Measurements from ENCODE around the gene RBM6.
A peak's percentile ranks its signal among the peaks of the same experiment; 100 is the strongest.

Gene RBM6

DNA sequence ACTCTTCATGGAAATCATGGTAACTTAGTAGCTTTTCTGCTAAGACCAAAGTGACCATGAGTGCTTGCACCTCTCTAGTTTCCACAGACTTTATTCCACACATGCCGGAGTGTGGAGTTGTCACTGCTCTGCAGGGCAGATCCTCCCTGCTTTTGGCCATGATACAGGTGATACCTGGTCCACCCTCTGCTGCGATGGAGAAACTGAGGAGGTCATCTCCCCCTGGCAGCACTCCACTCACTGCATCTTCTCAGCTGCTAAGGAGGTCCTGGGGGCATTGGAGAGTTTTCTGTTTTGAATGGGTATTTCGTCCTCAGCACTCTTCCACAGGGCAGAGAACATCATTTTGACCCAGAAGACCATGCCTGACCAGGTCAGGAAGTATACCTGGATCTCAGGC lies 179.8 kb downstream of the RBM6 start:
- Histone ChIP-seq H3K27me3 (no peaks in the 10 kb centered on the region), H3K4me3 (ENCODE audit: low read depth in 1 of 2, low read length in 1 of 2) (no peak overlapping the region), H3K9me3 (peaks cover 3% of the 10 kb centered on the region), H3K4me1 (ENCODE audit: control insufficient read depth in 1 of 2, insufficient read depth in 1 of 2, low read depth in 1 of 2, low read length in 1 of 2) (no peaks in the 10 kb centered on the region), H3K36me3 (peaks cover 92% of the 10 kb centered on the region), H3K27ac (no peak overlapping the region)
- TF ChIP-seq, protein P1, sequence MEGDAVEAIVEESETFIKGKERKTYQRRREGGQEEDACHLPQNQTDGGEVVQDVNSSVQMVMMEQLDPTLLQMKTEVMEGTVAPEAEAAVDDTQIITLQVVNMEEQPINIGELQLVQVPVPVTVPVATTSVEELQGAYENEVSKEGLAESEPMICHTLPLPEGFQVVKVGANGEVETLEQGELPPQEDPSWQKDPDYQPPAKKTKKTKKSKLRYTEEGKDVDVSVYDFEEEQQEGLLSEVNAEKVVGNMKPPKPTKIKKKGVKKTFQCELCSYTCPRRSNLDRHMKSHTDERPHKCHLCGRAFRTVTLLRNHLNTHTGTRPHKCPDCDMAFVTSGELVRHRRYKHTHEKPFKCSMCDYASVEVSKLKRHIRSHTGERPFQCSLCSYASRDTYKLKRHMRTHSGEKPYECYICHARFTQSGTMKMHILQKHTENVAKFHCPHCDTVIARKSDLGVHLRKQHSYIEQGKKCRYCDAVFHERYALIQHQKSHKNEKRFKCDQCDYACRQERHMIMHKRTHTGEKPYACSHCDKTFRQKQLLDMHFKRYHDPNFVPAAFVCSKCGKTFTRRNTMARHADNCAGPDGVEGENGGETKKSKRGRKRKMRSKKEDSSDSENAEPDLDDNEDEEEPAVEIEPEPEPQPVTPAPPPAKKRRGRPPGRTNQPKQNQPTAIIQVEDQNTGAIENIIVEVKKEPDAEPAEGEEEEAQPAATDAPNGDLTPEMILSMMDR (IDR thresholded peaks at IDR 0.05): no peak

DNA sequence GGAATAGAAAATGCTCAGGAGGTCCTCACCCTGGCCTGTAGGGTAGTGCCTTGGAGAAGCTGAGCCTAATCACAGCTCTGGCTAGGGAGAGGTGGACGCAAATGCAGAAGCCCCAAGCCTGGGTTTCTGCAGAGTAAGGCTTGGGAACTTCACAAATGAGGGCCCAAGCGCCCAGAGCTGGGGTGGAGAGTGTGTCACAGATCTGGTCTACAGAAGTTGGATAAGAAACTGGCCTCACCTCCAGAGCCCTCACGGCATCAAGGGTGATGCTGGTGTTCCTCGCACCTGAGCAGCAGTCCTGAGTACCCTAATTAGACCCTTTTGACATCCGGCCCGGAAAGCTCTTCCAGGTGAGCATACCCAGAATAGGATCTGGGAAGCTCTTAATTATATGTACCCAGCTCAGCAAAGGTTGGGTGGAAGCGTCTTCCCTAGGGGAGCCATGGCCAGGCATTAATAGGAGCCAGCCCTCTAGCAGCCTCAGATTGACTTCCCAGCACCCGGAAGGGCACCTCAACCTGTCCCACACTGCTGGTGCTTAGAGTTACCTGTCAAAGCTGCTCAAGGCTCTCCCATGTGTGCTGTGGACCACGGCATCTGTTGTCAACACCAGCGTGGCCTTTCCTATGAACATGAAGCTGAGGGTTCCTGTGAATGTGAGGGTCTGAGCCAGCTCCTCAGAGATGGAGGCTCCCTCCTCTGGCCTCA lies 180.6 kb downstream of the RBM6 start:
- no peaks in the 10 kb centered on the region for H3K4me1 ChIP-seq (ENCODE audit: control insufficient read depth in 1 of 2, insufficient read depth in 1 of 2, low read depth in 1 of 2, low read length in 1 of 2)
- no peak overlapping the region for H3K4me3 ChIP-seq (ENCODE audit: low read depth in 1 of 2, low read length in 1 of 2)
- H3K27me3 ChIP-seq: no peaks in the 10 kb centered on the region
- peaks cover 3% of the 10 kb centered on the region for H3K9me3 ChIP-seq
- no peak overlapping the region for H3K27ac ChIP-seq
- TF ChIP-seq, protein P1 (IDR thresholded peaks at IDR 0.05): no peak
- peaks cover 84% of the 10 kb centered on the region for H3K36me3 ChIP-seq

DNA sequence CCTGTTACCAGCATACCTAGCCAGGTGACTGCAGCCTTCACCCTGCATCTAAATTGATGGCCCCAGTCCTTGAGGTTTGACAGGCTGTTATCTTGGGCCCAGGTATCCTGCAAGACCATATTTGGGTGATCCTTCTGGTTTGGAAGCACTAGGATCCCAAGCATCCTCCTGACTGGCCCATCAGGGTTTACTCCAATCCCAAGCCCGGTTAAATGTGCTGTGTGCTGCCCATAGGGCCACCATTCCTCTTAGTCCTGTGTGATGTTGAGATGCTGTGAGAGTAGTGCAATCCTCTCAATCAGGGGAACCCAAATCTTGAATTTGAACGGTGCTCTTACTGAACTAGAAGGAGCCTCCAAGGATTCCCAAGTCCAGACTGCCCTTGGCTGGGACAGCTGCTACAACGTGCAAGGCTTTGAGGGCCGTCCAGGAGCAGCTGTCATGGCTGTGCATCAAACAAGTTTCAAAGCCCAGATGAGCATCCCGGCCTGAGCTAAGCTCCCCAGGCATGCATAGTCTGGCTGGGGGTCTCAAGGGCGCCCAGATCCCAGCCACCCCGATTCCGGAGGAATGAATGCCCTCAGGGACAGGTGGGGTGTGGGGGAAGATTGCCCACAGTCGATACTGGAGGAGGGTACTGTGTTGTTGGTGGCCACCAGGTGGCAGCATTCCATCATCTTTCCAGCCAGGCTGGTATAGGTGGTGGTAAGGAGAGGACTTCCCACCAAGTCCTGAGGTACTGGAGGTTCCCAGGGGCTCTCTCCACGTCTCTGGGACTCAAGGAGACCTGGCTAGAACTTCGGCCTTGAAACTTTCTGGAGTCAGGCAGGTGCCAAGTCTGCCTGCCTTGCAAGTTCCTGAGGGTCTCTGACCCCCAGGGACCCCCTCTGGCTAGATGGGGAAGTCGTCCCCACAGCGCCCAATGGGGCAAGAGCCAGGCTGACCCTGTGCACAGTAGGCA lies 181.4 kb downstream of the RBM6 start:
- Histone ChIP-seq H3K4me1 (ENCODE audit: control insufficient read depth in 1 of 2, insufficient read depth in 1 of 2, low read depth in 1 of 2, low read length in 1 of 2) (no peaks in the 10 kb centered on the region), H3K36me3 (peaks cover 76% of the 10 kb centered on the region), H3K27me3 (no peaks in the 10 kb centered on the region), H3K4me3 (ENCODE audit: low read depth in 1 of 2, low read length in 1 of 2) (no peak overlapping the region), H3K9me3 (peaks cover 3% of the 10 kb centered on the region), H3K27ac (no peak overlapping the region)
- TF ChIP-seq, protein P1 (IDR thresholded peaks at IDR 0.05): peak; percentile 45

DNA sequence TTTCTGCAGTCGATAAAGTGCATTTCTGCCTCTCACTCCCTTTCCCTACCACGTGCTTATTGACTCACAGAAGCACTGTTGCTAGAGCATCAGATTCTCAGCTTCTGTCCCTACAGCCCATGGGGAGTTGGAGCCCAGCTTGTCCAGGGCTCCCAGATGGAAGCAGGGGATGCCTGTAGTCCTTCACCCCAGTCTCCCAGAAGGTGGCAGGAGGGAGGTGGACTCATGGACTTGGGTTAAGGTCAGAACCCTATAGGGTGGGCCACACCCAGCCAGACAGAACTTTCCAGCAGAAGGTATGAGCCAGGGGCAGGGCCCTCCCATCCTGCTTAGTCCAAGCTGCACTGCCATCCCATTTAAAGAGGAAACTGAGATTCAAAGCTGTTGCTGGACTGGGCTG lies 182.1 kb downstream of the RBM6 start:
- Histone ChIP-seq H3K36me3 (peaks cover 69% of the 10 kb centered on the region), H3K4me1 (ENCODE audit: control insufficient read depth in 1 of 2, insufficient read depth in 1 of 2, low read depth in 1 of 2, low read length in 1 of 2) (no peaks in the 10 kb centered on the region), H3K9me3 (no peaks in the 10 kb centered on the region), H3K27ac (no peak overlapping the region), H3K27me3 (no peaks in the 10 kb centered on the region), H3K4me3 (ENCODE audit: low read depth in 1 of 2, low read length in 1 of 2) (no peak overlapping the region)
- TF ChIP-seq, protein P1 (IDR thresholded peaks at IDR 0.05): no peak

DNA sequence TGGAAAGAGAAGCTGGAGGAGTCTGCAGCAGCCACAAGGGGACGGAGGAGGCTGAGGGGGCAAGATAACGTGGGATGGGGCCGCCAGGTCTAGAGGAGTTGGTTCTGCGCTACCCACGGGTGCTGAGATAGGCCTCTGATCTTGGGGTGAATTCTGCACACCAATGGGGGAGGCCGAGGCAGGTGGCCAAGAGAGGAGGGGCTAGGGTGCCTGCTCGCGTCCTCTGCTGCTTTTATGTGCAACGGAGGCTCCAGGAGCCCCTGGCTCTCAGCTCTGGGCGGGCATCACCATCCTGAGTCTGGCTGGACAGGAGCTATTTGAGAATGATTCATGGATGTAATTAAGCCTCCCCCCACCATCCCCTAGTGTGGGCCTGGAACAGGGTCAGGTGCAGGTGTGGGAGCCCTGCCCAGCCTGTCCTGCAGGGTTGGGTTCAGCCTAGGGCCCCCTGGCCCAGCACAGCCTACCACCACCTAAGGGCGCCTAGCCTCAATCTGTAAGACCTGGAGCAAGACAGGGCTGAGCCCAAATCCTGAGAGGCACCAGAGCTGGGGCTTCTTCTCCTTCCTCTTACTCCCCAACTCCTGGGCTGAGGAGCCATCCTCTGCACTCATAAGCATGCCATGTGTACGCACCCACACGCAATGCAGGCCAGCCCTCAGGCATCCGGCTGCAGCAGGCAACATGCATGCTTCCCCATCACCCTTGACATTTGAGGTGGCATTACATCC lies 182.9 kb downstream of the RBM6 start:
- H3K4me3 ChIP-seq (ENCODE audit: low read depth in 1 of 2, low read length in 1 of 2): no peak overlapping the region

More for the DNA sequence above, 182.9 kb downstream of the RBM6 start:
- no peaks in the 10 kb centered on the region for H3K4me1 ChIP-seq (ENCODE audit: control insufficient read depth in 1 of 2, insufficient read depth in 1 of 2, low read depth in 1 of 2, low read length in 1 of 2)
- H3K36me3 ChIP-seq: peaks cover 61% of the 10 kb centered on the region
- TF ChIP-seq, protein P1 (IDR thresholded peaks at IDR 0.05): no peak
- H3K9me3 ChIP-seq: no peaks in the 10 kb centered on the region
- no peaks in the 10 kb centered on the region for H3K27me3 ChIP-seq
- no peak overlapping the region for H3K27ac ChIP-seq
